CD8-positive, alpha-beta memory T cell (primary cell): ENCODE measurements around the gene SHB. TPM values are rescaled to one million over a fixed set of nuclear protein-coding genes. Genes with fewer than 3 reads are reported as not detected.

Experiments
- CTCF ChIA-PET: fragments of 350-600 bp; sonication (Branson Sonifier 250); formaldehyde crosslinking; loops from one replicate; lab custom pipeline; 2021; ENCODE audit warnings: antibody characterized with exemption; lab: Charles Lee
- POLR2A ChIA-PET: fragments of 350-600 bp; sonication (Branson Sonifier 250); formaldehyde crosslinking; loops from one replicate; lab custom pipeline; 2021; ENCODE audit warnings: antibody characterized with exemption; lab: Charles Lee
- DNase-seq, 5 donors: peaks; one replicate each; pipeline versions ENCODE4 v3.0.0 to v3.0.0-alpha.2; 2020 to 2022; ENCODE audit warnings: mixed read lengths in 1 of 5
- H3K27ac ChIP-seq: one replicate; pipeline ENCODE4 v1.7.0; 2013; ENCODE audit warnings: low read depth, mild to moderate bottlenecking, low read length, moderate library complexity
- H3K27me3 ChIP-seq: 2 replicates; pipeline ENCODE4 v1.7.0; 2013; ENCODE audit warnings: low read length, mild to moderate bottlenecking; ENCODE audit not compliant: insufficient read depth, poor library complexity, severe bottlenecking
- H3K36me3 ChIP-seq: 2 replicates; pipeline ENCODE4 v1.7.0; 2013; ENCODE audit warnings: mild to moderate bottlenecking, low read length, moderate library complexity; ENCODE audit not compliant: insufficient read depth
- H3K4me1 ChIP-seq: 2 replicates; pipeline ENCODE4 v1.7.0; 2013; ENCODE audit warnings: mild to moderate bottlenecking, low read length, moderate library complexity; ENCODE audit not compliant: insufficient read depth
- H3K4me3 ChIP-seq: 2 replicates; pipeline ENCODE4 v1.7.0; 2013; ENCODE audit warnings: mild to moderate bottlenecking, low read length
- H3K9me3 ChIP-seq: 2 replicates; pipeline ENCODE4 v1.7.0; 2013; ENCODE audit warnings: mild to moderate bottlenecking, low read length
- H3K27ac Mint-ChIP-seq, 8 donors: one replicate each; pipeline ENCODE4 v1.8.0; 2020 to 2021; ENCODE audit warnings: mixed read lengths in 8 of 8, mild to moderate bottlenecking in 6 of 8, inconsistent platforms in 3 of 8, moderate library complexity in 3 of 8
- H3K27me3 Mint-ChIP-seq, 2 donors: one replicate each; pipeline ENCODE4 v1.8.0; 2020 to 2021; ENCODE audit warnings: mixed read lengths in 2 of 2, mild to moderate bottlenecking in 1 of 2, moderate library complexity in 1 of 2
- H3K36me3 Mint-ChIP-seq, 3 donors: one replicate each; pipeline ENCODE4 v1.8.0; 2020 to 2021; ENCODE audit warnings: mixed read lengths in 3 of 3, inconsistent platforms in 1 of 3, mild to moderate bottlenecking in 1 of 3
- H3K4me1 Mint-ChIP-seq, 3 donors: one replicate each; pipeline ENCODE4 v1.8.0; 2020 to 2021; ENCODE audit warnings: mixed read lengths in 3 of 3, inconsistent platforms in 1 of 3, mild to moderate bottlenecking in 1 of 3
- H3K4me3 Mint-ChIP-seq, 7 donors: one replicate each; pipeline ENCODE4 v1.8.0; 2020 to 2021; ENCODE audit warnings: mixed read lengths in 7 of 7, mild to moderate bottlenecking in 6 of 7, moderate library complexity in 4 of 7, inconsistent platforms in 2 of 7
- H3K9me3 Mint-ChIP-seq, 5 donors: one replicate each; pipeline ENCODE4 v1.8.0; 2020 to 2022; ENCODE audit warnings: mixed read lengths in 5 of 5, mild to moderate bottlenecking in 3 of 5, moderate library complexity in 2 of 5, inconsistent platforms in 1 of 5
- polyA plus RNA-seq: library from polyadenylated mRNA; unstranded; fragments of 300-500 nt; fragmentation: Illumina TruSeq; gene quantifications from one replicate; pipeline ENCODE4 v1.2.3, GENCODE V29; 2021
- total RNA-seq, 2 experiments: library from RNA; stranded (reverse); gene quantifications; one replicate each; pipeline ENCODE4 v1.2.3, GENCODE V29; 2021

SHB gene
- total and polyA plus RNA-seq, 3 experiments from 2014 or later, result 0.64 to 1.8 (median 1.8) TPM

DNA sequence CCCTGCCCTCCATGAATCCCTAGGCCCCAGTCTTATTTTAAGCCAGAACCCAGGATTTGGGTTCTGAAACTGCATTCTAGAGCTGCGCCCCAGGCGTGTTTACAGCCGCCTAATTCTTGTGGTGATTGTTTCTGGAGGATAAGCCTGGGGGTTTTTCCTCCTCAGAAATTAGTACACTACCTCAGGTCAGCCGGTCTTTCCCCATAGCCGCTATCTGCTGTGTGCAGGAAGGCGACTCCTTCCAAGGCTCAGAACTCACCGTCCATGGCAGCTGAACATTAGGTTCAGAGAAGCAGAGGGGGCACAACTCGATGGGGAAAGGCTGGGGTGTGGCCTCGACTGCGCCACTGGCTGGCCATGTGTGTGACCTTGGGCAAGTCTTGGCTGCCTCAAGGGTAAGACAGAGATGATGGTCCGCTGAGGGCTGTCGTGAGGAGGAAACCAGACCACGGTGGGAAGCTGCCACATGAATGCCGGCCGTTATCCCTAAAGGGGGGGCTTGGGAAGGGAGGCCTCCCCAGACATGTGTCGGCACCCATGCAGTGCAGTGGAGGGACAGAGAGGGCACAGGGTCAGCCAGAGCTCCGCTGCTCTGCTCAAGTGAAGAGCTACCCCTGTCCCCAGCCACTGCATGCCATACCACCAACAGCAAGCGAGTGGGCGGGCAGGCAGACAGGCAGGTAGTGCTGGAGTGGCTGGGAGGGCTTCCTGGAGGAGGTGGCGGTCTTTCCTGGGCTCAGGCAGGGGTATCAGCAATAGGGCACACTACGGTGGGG, 28.9 kb downstream of the SHB start:
- CTCF ChIA-PET, result no interaction called here
- H3K27ac Mint-ChIP-seq, result no peak overlapping the region
- Histone ChIP-seq H3K36me3 (no peaks in the 10 kb centered on the region), H3K4me3 (no peak overlapping the region), H3K27ac (peak overlapping the region; percentile 77), H3K4me1 (no peaks in the 10 kb centered on the region), H3K27me3 (no peaks in the 10 kb centered on the region), H3K9me3 (no peaks in the 10 kb centered on the region)
- no peaks in the 10 kb centered on the region for H3K9me3 Mint-ChIP-seq
- no peaks in the 10 kb centered on the region for H3K4me1 Mint-ChIP-seq
- H3K36me3 Mint-ChIP-seq, result no peaks in the 10 kb centered on the region
- H3K27me3 Mint-ChIP-seq, result no peaks in the 10 kb centered on the region
- DNase-seq, result no peak
- no peak overlapping the region for H3K4me3 Mint-ChIP-seq
- POLR2A ChIA-PET, result no interaction called here

DNA sequence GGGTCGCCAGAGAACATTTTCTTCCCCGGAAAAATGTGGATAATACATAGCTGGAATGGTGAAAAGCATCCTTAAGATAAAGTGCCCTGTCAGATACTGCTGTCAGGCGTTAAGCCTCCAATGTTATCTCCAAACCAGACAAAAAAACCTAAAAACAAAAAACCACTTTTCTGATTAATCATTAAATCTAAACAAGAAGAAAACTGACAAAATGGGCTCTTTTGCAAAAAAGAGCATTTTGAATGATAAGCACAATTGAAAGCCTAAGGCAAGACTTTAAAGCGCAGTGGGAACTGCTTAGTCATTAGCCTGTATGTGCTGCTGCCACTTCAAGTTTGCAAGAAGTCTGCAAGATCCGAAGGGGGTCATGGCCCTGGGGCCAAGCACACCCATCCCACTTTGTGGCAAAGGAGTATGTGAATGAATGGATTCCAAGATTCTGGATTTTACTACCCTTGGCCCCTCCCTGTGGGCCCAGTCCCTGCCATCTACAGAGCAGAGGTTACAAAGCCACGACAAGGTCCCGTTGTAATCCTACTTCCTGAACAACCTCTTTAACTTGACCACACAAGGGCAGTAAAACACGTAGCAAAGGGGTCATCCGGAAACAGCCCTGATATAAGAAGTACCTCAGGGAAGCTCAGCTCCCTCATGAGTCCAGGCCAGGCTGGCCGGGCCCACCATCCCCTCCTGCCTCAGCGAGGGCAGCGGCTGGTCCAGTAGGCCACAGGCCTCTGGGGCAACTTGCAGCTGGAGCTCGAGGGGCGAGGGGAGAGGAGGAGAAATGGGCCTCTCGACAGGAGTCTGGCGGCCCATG, 29.7 kb downstream of the SHB start:
- Mint-ChIP-seq H3K4me3 (no peak overlapping the region), H3K27ac (no peak overlapping the region), H3K4me1 (no peaks in the 10 kb centered on the region), H3K9me3 (no peaks in the 10 kb centered on the region), H3K36me3 (no peaks in the 10 kb centered on the region), H3K27me3 (no peaks in the 10 kb centered on the region)
- H3K9me3 ChIP-seq, result no peaks in the 10 kb centered on the region
- peak overlapping the region; percentile 77 for H3K27ac ChIP-seq
- H3K27me3 ChIP-seq, result no peaks in the 10 kb centered on the region
- ChIA-PET CTCF (no interaction called here), POLR2A (no interaction called here)
- H3K36me3 ChIP-seq, result no peaks in the 10 kb centered on the region
- H3K4me3 ChIP-seq, result no peak overlapping the region
- H3K4me1 ChIP-seq, result no peaks in the 10 kb centered on the region
- no peak for DNase-seq

DNA sequence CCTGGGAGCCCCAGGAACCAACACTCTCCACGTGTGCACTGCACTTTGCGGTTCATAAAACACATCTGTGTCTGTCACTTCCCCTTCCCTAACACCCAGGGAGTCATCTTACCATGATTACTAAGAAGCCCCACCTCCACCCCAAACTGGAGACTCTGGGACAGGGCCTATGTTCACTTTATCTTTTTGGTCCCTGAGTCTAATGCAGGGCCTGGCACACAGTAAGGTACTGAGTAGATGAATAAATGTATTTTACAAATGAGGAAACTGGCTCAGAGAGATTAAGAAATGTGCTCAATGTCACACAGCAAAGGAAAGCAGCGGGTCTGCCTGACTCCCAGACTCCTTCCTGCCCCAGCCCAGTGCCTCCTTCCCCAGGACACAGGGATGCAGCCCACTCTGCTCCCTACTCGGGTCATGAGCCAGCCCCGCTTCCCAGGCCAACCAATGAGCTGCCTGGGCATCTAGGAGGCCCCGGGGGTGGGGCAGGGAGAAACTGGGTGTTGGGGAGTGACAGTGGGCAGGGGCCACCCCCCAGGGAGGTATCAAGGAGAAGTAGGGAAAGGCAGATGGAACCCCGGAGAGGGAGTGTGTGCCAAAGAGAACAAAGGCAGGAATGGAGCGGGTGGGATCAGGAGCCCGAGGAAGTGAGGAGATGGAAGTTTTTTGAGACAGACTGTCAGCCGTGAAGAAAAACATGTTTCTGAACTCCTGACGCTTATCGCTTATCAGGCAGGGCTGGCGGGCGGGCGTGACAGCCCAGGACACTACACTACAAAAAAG, 30.5 kb downstream of the SHB start:
- H3K27ac Mint-ChIP-seq, result no peak overlapping the region
- no peaks in the 10 kb centered on the region for H3K4me1 ChIP-seq
- peak overlapping the region; percentile 77 for H3K27ac ChIP-seq
- H3K36me3 ChIP-seq, result no peaks in the 10 kb centered on the region
- no peaks in the 10 kb centered on the region for H3K27me3 ChIP-seq
- CTCF ChIA-PET, result no interaction called here
- H3K36me3 Mint-ChIP-seq, result no peaks in the 10 kb centered on the region
- H3K4me1 Mint-ChIP-seq, result no peaks in the 10 kb centered on the region
- H3K9me3 ChIP-seq, result no peaks in the 10 kb centered on the region
- no peak overlapping the region for H3K4me3 Mint-ChIP-seq
- POLR2A ChIA-PET, result no interaction called here
- no peak for DNase-seq
- H3K4me3 ChIP-seq, result no peak overlapping the region
- no peaks in the 10 kb centered on the region for H3K27me3 Mint-ChIP-seq
- H3K9me3 Mint-ChIP-seq, result no peaks in the 10 kb centered on the region

DNA sequence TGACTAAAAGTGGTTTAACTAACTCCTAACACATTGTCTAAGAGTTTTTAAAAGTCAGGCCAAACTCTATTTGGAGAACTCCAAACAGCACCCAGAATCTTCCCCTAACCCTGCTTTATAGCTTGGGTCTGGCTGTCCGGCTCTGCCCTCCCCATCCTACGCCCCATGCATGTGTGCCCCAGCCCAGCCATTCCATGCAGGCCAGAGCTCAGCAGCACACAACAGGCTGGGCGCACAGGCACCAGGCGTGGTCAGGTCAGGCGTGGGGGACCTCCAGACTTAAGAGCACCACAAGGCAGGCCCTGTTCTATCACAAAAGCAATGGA, 31.1 kb downstream of the SHB start:
- no peaks in the 10 kb centered on the region for H3K27me3 Mint-ChIP-seq
- H3K4me1 Mint-ChIP-seq, result no peaks in the 10 kb centered on the region
- POLR2A ChIA-PET, result no interaction called here
- H3K9me3 Mint-ChIP-seq, result no peaks in the 10 kb centered on the region
- H3K36me3 Mint-ChIP-seq, result no peaks in the 10 kb centered on the region
- H3K36me3 ChIP-seq, result no peaks in the 10 kb centered on the region
- no peak for DNase-seq
- peak overlapping the region; percentile 13 for H3K27ac ChIP-seq
- CTCF ChIA-PET, result no interaction called here
- no peak overlapping the region for H3K4me3 ChIP-seq
- no peaks in the 10 kb centered on the region for H3K9me3 ChIP-seq
- no peaks in the 10 kb centered on the region for H3K27me3 ChIP-seq
- no peaks in the 10 kb centered on the region for H3K4me1 ChIP-seq
- no peak overlapping the region for H3K27ac Mint-ChIP-seq
- H3K4me3 Mint-ChIP-seq, result no peak overlapping the region

DNA sequence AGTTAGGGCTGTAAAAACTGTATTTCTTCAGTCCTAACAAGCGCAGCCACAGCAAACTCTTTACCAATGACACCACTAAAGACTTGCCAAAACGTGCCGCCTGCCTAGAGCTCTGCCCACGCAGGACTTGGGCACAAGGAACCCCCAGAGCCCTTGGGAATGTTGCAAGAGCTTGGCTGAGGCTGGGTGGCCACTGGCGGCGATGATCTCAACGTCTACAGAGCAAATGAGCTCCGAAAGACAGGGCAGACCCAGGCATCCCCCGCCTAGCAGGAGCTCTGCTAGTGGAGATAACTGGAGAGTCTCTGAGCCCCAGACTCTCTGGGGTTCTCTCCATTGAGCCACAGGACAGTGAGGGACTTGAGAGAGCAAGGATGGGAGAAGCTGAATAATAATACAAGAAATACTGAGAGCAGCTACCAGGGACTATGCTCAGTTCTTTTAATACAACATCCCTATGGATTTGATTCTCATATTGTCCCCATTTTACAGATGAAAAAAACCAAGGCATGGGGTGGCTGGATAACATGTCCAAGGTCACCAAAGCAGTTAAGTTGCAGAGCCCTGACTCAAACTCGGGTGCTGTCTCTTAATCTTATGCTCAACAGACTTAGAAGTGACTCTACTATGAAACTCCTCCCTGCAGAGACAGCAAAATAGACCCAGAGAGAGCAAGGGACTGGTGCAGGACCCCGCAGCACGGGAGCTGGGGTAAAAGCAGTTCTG, 32.5 kb downstream of the SHB start:
- Histone ChIP-seq H3K4me1 (no peaks in the 10 kb centered on the region), H3K27ac (no peak overlapping the region), H3K4me3 (no peak overlapping the region), H3K9me3 (no peaks in the 10 kb centered on the region), H3K27me3 (no peaks in the 10 kb centered on the region), H3K36me3 (no peaks in the 10 kb centered on the region)
- no peak for DNase-seq
- no peaks in the 10 kb centered on the region for H3K9me3 Mint-ChIP-seq
- H3K27ac Mint-ChIP-seq, result no peak overlapping the region
- H3K4me3 Mint-ChIP-seq, result no peak overlapping the region
- H3K4me1 Mint-ChIP-seq, result no peaks in the 10 kb centered on the region
- POLR2A ChIA-PET, result no interaction called here
- H3K36me3 Mint-ChIP-seq, result no peaks in the 10 kb centered on the region
- no peaks in the 10 kb centered on the region for H3K27me3 Mint-ChIP-seq
- CTCF ChIA-PET, result no interaction called here

DNA sequence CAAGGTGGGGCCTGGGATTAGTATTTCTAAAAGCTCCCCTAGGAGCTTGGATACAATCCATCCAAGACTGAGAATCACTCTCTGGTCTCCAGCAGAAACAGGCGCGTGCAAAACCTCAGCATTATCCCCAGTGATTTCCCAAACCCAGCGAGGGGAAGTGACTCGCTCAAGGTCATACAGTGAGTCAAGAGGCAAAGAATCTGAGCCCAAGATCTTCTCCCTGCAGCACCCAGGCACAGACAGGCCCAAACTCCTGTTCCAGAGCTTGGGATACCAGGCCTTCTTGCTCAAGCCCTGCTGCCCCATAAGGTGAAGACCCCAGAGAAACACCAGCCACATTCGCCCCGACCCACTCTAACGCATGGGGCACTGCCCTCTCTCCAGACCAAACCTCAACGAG, 33.2 kb downstream of the SHB start:
- H3K4me1 Mint-ChIP-seq, result no peaks in the 10 kb centered on the region
- no peaks in the 10 kb centered on the region for H3K9me3 Mint-ChIP-seq

DNA sequence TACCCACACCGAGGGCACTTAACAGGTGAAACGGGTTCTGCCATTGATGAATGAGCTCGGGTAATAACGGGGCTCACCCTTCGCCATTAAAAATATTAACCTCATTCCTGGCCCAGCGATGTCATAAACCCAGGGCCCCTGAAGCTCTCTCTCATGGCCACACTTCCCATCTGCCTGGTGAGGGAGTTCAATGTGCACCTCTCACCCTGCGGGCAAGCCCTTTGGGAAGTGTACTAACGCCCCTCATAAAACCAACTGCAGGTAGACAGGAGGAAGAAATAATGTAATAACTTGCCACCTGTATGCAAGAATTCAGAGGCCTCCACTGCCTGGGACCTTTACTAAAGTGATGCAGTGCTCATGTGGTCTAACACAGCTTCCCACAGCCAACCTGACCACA, 35.1 kb downstream of the SHB start:
- H3K27ac ChIP-seq, result no peak overlapping the region
- H3K36me3 Mint-ChIP-seq, result no peaks in the 10 kb centered on the region
- no peak for DNase-seq
- peaks cover 0 to 4% of the 10 kb centered on the region in 2 donors for H3K27me3 Mint-ChIP-seq
- no peaks in the 10 kb centered on the region for H3K9me3 ChIP-seq
- no peaks in the 10 kb centered on the region for H3K4me1 Mint-ChIP-seq
- H3K4me3 ChIP-seq, result no peak overlapping the region
- no peaks in the 10 kb centered on the region for H3K9me3 Mint-ChIP-seq
- no peaks in the 10 kb centered on the region for H3K4me1 ChIP-seq
- no peak overlapping the region for H3K4me3 Mint-ChIP-seq
- no peaks in the 10 kb centered on the region for H3K27me3 ChIP-seq
- ChIA-PET CTCF (no interaction called here), POLR2A (no interaction called here)
- H3K36me3 ChIP-seq, result no peaks in the 10 kb centered on the region
- no peak overlapping the region for H3K27ac Mint-ChIP-seq

More for the DNA sequence above, 33.2 kb downstream of the SHB start:
- H3K4me1 ChIP-seq, result no peaks in the 10 kb centered on the region
- no peak for DNase-seq
- POLR2A ChIA-PET, result no interaction called here
- no peak overlapping the region for H3K27ac ChIP-seq
- H3K9me3 ChIP-seq, result no peaks in the 10 kb centered on the region
- H3K27me3 Mint-ChIP-seq, result peaks cover 0 to 3% of the 10 kb centered on the region in 2 donors
- CTCF ChIA-PET, result no interaction called here
- H3K36me3 ChIP-seq, result no peaks in the 10 kb centered on the region
- H3K36me3 Mint-ChIP-seq, result no peaks in the 10 kb centered on the region
- no peak overlapping the region for H3K4me3 ChIP-seq
- H3K27me3 ChIP-seq, result no peaks in the 10 kb centered on the region
- H3K27ac Mint-ChIP-seq, result no peak overlapping the region
- no peak overlapping the region for H3K4me3 Mint-ChIP-seq
